ENCODE measurements around the gene TRABD2B. TPM values are rescaled to one million over a fixed set of nuclear protein-coding genes. Genes with fewer than 3 reads are reported as not detected.
A peak's percentile ranks its signal among the peaks of the same experiment; 100 is the strongest.

Gene TRABD2B
- total RNA-seq, 1 donor from 2014 or later: not detected

DNA sequence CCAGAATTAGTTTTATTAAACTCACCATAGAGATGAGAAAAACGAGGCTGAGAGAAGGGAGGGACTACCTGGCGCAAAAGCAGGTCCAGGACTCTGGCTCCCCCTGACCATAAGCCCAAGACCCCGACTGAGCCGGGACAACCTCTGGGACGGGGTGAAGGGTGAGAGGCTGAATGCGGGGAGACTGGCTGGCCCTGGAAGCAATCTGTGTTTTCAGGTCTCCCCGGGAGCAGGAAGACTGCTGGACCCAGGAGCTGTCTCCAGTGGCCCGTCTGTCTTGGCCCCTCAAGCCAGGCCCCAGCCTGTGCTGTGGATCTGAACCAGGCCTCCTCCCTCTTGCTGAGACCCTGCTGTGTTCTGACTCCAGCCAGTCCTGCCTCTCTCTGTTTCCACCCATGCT is 240.8 kb downstream of the TRABD2B start:
- H3K27ac Mint-ChIP-seq (ENCODE audit: unreplicated experiment): no peak overlapping the region
- no peak for DNase-seq (ENCODE audit: extremely low spot score, unreplicated experiment)
- H3K27me3 Mint-ChIP-seq (ENCODE audit: unreplicated experiment): peaks cover 11% of the 10 kb centered on the region
- H3K4me3 Mint-ChIP-seq (ENCODE audit: unreplicated experiment): no peak overlapping the region
- H3K9me3 Mint-ChIP-seq (ENCODE audit: unreplicated experiment): no peaks in the 10 kb centered on the region
- peaks cover 2% of the 10 kb centered on the region for H3K4me1 Mint-ChIP-seq (ENCODE audit: unreplicated experiment)
- no peaks in the 10 kb centered on the region for H3K36me3 Mint-ChIP-seq (ENCODE audit: unreplicated experiment)
- TF ChIP-seq, protein P1, sequence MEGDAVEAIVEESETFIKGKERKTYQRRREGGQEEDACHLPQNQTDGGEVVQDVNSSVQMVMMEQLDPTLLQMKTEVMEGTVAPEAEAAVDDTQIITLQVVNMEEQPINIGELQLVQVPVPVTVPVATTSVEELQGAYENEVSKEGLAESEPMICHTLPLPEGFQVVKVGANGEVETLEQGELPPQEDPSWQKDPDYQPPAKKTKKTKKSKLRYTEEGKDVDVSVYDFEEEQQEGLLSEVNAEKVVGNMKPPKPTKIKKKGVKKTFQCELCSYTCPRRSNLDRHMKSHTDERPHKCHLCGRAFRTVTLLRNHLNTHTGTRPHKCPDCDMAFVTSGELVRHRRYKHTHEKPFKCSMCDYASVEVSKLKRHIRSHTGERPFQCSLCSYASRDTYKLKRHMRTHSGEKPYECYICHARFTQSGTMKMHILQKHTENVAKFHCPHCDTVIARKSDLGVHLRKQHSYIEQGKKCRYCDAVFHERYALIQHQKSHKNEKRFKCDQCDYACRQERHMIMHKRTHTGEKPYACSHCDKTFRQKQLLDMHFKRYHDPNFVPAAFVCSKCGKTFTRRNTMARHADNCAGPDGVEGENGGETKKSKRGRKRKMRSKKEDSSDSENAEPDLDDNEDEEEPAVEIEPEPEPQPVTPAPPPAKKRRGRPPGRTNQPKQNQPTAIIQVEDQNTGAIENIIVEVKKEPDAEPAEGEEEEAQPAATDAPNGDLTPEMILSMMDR (IDR thresholded peaks at IDR 0.05): no peak

DNA sequence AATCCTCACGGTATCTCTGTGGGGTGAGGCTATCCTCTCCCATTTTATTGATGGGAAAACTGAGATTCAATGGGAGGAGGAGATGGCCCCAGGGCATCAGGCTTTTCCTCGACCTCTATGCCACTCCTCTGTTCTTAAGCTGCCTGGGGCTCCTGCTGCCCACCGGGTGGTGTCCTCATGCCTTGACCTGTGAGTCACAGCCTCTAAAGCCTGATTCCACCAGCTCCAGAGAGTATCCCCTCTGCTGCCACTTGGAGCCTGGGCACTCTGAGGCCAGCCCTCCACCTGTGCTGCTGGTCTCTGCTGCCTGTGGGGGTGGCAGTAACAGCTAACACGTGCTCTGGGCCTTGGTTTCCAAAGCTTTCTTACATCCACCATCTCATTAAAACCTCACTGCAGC is 241.2 kb downstream of the TRABD2B start:
- Mint-ChIP-seq H3K27me3 (ENCODE audit: unreplicated experiment) (peaks cover 11% of the 10 kb centered on the region), H3K9me3 (ENCODE audit: unreplicated experiment) (no peaks in the 10 kb centered on the region)
- DNase-seq (ENCODE audit: extremely low spot score, unreplicated experiment): no peak

DNA sequence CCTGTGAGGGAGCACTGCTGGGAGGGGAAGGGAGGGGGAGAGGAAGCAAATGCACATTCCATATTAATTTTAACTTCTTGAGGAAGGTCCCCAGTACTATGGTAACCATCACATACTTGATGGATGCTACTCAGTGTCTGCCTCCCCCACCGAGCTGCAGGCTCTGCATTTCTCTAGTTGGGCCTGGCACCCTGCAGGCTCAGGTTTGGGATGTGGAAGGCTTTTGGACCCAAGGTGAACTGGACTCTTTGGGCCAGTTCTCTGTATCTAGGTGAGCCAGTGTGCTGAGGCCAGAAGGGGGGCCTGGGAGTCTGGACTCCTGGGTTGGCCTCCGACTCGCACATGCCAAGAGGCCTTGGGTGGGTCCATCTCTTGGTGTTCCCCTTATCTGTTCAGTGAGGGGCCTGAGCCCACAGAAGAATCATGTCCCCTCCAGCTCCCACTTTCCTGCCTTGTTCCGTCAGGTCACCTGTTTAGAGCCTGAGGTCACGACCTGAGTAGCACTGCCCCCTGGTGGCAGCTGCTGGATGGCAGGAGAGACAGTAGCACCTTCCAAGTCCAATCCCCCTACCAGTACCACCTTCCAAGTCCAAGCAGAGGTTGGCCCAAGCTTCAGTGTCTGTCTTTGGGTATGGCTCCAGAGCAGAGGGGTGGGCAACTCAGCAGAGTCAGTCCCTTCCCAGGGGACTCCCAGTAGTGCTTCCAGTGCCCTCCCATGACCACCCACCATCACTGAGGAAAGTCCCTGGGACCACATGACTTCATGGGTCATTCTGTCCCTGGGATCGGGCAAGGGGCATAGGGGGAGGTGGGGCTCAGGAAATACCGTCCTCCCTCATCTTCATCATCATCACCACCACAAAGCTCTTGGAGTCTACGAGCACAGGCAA is 241.8 kb downstream of the TRABD2B start:
- no peak for DNase-seq (ENCODE audit: extremely low spot score, unreplicated experiment)
- Mint-ChIP-seq H3K4me1 (ENCODE audit: unreplicated experiment) (peaks cover 2% of the 10 kb centered on the region), H3K27ac (ENCODE audit: unreplicated experiment) (no peak overlapping the region), H3K27me3 (ENCODE audit: unreplicated experiment) (peaks cover 11% of the 10 kb centered on the region), H3K9me3 (ENCODE audit: unreplicated experiment) (no peaks in the 10 kb centered on the region), H3K36me3 (ENCODE audit: unreplicated experiment) (no peaks in the 10 kb centered on the region), H3K4me3 (ENCODE audit: unreplicated experiment) (no peak overlapping the region)
- TF ChIP-seq, protein P1 (IDR thresholded peaks at IDR 0.05): peak; percentile 36

More for the DNA sequence above, 241.2 kb downstream of the TRABD2B start:
- Mint-ChIP-seq H3K36me3 (ENCODE audit: unreplicated experiment) (no peaks in the 10 kb centered on the region), H3K27ac (ENCODE audit: unreplicated experiment) (no peak overlapping the region), H3K4me3 (ENCODE audit: unreplicated experiment) (no peak overlapping the region), H3K4me1 (ENCODE audit: unreplicated experiment) (peaks cover 2% of the 10 kb centered on the region)
- TF ChIP-seq, protein P1 (IDR thresholded peaks at IDR 0.05): no peak

DNA sequence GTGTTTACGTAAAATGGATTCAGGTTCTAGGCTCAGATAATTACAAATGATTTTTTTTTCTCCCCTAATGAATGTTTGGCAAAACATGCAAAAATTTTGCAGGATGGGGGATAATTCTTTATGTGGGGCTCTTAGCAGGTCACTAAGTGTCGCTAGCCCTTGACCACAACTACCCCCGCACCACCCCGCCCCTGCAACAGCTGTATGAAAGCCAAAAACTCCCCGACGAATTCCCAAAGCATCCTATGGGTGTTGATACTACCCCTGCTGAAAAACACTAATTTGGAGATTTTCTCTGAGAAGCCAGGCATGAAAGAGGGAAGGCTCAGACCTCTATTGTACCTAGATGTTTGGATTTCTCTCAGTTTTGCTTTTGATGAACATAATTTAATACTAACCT is 243.0 kb downstream of the TRABD2B start:
- Mint-ChIP-seq H3K27me3 (ENCODE audit: unreplicated experiment) (peaks cover 5% of the 10 kb centered on the region), H3K4me3 (ENCODE audit: unreplicated experiment) (no peak overlapping the region), H3K36me3 (ENCODE audit: unreplicated experiment) (no peaks in the 10 kb centered on the region), H3K27ac (ENCODE audit: unreplicated experiment) (no peak overlapping the region), H3K4me1 (ENCODE audit: unreplicated experiment) (peaks cover 2% of the 10 kb centered on the region), H3K9me3 (ENCODE audit: unreplicated experiment) (no peaks in the 10 kb centered on the region)
- TF ChIP-seq, protein P1 (IDR thresholded peaks at IDR 0.05): no peak
- no peak for DNase-seq (ENCODE audit: extremely low spot score, unreplicated experiment)

DNA sequence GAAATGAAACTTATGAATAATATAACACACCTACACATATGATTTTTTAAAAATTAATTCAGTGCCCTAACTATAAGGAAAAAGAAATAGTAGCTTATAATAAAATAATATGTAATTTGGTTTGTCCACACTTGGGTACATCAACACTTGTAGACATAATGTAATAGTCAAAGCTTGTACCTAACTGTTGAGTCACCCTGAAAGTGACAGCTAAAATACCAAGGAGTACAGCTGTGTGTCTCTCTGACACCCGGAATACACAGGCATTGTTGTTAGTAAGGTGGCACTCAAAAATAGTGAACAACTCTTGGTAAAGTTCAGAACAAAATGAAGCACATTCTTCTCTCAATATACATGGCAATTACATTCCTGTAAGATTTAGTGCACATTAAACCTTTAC is 243.4 kb downstream of the TRABD2B start:
- Mint-ChIP-seq H3K27ac (ENCODE audit: unreplicated experiment) (no peak overlapping the region), H3K4me3 (ENCODE audit: unreplicated experiment) (no peak overlapping the region), H3K27me3 (ENCODE audit: unreplicated experiment) (peaks cover 4% of the 10 kb centered on the region), H3K9me3 (ENCODE audit: unreplicated experiment) (no peaks in the 10 kb centered on the region), H3K4me1 (ENCODE audit: unreplicated experiment) (peaks cover 2% of the 10 kb centered on the region), H3K36me3 (ENCODE audit: unreplicated experiment) (no peaks in the 10 kb centered on the region)
- DNase-seq (ENCODE audit: extremely low spot score, unreplicated experiment): no peak
- TF ChIP-seq, protein P1 (IDR thresholded peaks at IDR 0.05): no peak

Data from osteocyte (in vitro differentiated cells).